Loucy (cell line): ENCODE data around the gene FEM1A.
"Not testable (repeated sequence)": the region's sequence is repeated elsewhere in the genome, so short reads cannot be mapped to it uniquely, and the experiment has no call there.

Experiments
- H2AFZ ChIP-seq: fragments of 200-600 bp; sonication (generic); 2 replicates; pipeline ENCODE4 v1.6.0; 2016; ENCODE audit warnings: antibody characterized with exemption, mild to moderate bottlenecking, low read length, moderate library complexity
- H3F3A ChIP-seq: fragments of 200-600 bp; 2 replicates; pipeline ENCODE4 v1.6.0; 2016; ENCODE audit warnings: antibody characterized with exemption, low read depth, mild to moderate bottlenecking
- H3K27me3 ChIP-seq: fragments of 200-600 bp; sonication (generic); 2 replicates; pipeline ENCODE4 v1.6.1; 2014; ENCODE audit warnings: low read length, mild to moderate bottlenecking; ENCODE audit not compliant: insufficient read depth, poor library complexity, severe bottlenecking
- H3K36me3 ChIP-seq: fragments of 200-600 bp; sonication (generic); 2 replicates; pipeline ENCODE4 v1.6.1; 2016; ENCODE audit warnings: low read length; ENCODE audit not compliant: insufficient read depth
- H3K4me1 ChIP-seq: fragments of 200-600 bp; sonication (generic); 2 replicates; pipeline ENCODE4 v1.5.1; 2014; ENCODE audit warnings: low read length, mild to moderate bottlenecking; ENCODE audit not compliant: insufficient read depth, poor library complexity, severe bottlenecking
- H3K4me2 ChIP-seq: fragments of 200-600 bp; sonication (generic); 2 replicates; pipeline ENCODE4 v1.6.0; 2014; ENCODE audit warnings: antibody characterized with exemption, low read length, low read depth, mild to moderate bottlenecking; ENCODE audit not compliant: poor library complexity, severe bottlenecking
- H3K4me3 ChIP-seq: fragments of 200-600 bp; sonication (generic); 2 replicates; pipeline ENCODE4 v1.5.1; 2014; ENCODE audit warnings: low read length, mild to moderate bottlenecking, mixed read lengths; ENCODE audit not compliant: poor library complexity, severe bottlenecking
- H3K79me2 ChIP-seq: fragments of 200-600 bp; sonication (generic); 2 replicates; pipeline ENCODE4 v1.6.1; 2014; ENCODE audit warnings: low read length; ENCODE audit not compliant: insufficient read depth
- H3K9ac ChIP-seq: fragments of 200-600 bp; sonication (generic); 2 replicates; pipeline ENCODE4 v1.6.0; 2014; ENCODE audit warnings: mild to moderate bottlenecking, low read depth, low read length, moderate library complexity; ENCODE audit not compliant: poor library complexity, severe bottlenecking
- H3K9me2 ChIP-seq: fragments of 200-600 bp; sonication (generic); replicated peaks from 2 replicates; pipeline ENCODE4 v1.6.1; 2016; ENCODE audit warnings: low read depth, low read length, mixed read lengths
- H3K9me3 ChIP-seq: fragments of 200-600 bp; sonication (generic); 2 replicates; pipeline ENCODE4 v1.6.1; 2014; ENCODE audit warnings: mild to moderate bottlenecking, antibody characterized with exemption, low read length, low read depth; ENCODE audit not compliant: insufficient read depth
- H4K20me1 ChIP-seq: fragments of 200-600 bp; sonication (generic); 2 replicates; pipeline ENCODE4 v1.6.0; 2014; ENCODE audit warnings: antibody characterized with exemption, low read length, mild to moderate bottlenecking; ENCODE audit not compliant: insufficient read depth, poor library complexity, severe bottlenecking
- EZH2phosphoT487 ChIP-seq: fragments of 200-600 bp; IDR thresholded peaks from 2 replicates; pipeline ENCODE4 v1.6.1; 2018; ENCODE audit warnings: antibody characterized with exemption, mild to moderate bottlenecking, moderate library complexity, borderline replicate concordance
- TF ChIP-seq, protein P1 (sequence below): fragments of 200-600 bp; sonication (generic); conservative IDR thresholded peaks from 2 replicates; pipeline ENCODE4 v1.5.1; 2014; ENCODE audit warnings: mild to moderate bottlenecking, antibody characterized with exemption, low read length

The FEM1A gene

DNA sequence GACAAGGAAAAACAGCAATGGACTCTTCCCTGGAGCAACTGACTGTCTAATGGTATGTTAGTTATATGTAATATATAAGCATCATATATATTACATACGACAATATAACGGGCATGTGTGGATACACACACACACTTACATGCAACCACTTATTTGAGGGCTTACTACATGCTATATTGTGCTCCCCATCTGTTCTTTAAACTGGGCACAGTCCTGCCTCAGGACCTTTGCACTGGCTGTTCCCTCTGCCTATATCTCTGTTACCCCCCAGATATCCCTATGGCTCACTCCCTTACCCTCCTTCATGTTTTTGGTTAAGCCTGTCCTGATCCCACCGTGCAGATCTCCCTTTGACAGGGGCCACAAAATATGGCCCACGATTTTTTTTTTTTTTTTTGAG lies 29.7 kb downstream of the FEM1A start:
- Histone ChIP-seq H4K20me1 (no peaks in the 10 kb centered on the region), H3K4me2 (no peak overlapping the region), H3K27me3 (no peaks in the 10 kb centered on the region), H3K9me2 (no peaks in the 10 kb centered on the region), H2AFZ (no peak overlapping the region), H3K9ac (no peak overlapping the region), H3K4me3 (no peak overlapping the region), H3K79me2 (no peaks in the 10 kb centered on the region), H3K9me3 (no peaks in the 10 kb centered on the region), H3F3A (no peaks in the 10 kb centered on the region), H3K4me1 (no peaks in the 10 kb centered on the region), H3K36me3 (peaks cover 19% of the 10 kb centered on the region; the same call in 1 of the 2 replicates)
- TF ChIP-seq, protein P1, sequence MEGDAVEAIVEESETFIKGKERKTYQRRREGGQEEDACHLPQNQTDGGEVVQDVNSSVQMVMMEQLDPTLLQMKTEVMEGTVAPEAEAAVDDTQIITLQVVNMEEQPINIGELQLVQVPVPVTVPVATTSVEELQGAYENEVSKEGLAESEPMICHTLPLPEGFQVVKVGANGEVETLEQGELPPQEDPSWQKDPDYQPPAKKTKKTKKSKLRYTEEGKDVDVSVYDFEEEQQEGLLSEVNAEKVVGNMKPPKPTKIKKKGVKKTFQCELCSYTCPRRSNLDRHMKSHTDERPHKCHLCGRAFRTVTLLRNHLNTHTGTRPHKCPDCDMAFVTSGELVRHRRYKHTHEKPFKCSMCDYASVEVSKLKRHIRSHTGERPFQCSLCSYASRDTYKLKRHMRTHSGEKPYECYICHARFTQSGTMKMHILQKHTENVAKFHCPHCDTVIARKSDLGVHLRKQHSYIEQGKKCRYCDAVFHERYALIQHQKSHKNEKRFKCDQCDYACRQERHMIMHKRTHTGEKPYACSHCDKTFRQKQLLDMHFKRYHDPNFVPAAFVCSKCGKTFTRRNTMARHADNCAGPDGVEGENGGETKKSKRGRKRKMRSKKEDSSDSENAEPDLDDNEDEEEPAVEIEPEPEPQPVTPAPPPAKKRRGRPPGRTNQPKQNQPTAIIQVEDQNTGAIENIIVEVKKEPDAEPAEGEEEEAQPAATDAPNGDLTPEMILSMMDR: no peak
- no peak for TF ChIP-seq EZH2phosphoT487

DNA sequence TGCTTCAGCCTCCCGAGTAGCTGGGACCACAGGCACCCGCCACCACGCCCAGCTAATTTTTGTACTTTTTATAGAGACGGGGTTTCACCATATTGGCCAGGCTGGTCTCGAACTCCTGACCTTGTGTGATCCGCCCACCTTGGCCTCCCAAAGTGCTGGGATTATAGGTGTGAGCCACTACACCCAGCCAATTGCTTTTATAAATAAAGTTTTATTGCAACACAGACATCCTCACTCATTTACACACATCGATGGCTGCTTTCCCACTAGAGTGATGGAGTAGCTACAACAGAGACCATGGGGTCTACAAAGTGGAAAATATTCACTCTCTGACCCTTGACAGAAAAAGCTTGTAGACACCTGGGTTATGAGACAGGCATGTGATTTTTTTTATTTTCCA lies 30.8 kb downstream of the FEM1A start:
- H4K20me1 ChIP-seq, H3K36me3 ChIP-seq, H3K9me3 ChIP-seq, H3K4me1 ChIP-seq, H3K27me3 ChIP-seq, H3K4me2 ChIP-seq, H2AFZ ChIP-seq, H3K4me3 ChIP-seq, H3K9ac ChIP-seq, H3F3A ChIP-seq, H3K9me2 ChIP-seq, H3K79me2 ChIP-seq: not testable (repeated sequence)

DNA sequence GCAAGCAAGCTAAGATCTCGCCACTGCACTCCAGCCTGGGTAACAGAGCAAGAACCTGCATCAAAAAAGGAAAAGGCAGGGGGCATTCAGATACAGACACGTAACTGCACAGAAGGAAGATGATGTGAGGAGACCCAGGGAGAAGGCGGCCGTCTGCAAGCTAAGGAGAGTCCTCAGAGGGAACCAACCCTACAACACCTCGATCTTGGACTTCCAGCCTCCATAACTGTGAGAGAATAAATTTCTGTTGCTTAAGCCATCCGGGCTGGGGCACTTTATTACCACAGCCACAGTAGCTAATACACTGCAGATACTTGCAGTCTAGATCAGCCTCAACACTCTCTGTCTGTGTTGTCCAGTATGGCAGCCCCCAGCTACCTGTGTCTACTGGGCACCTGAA lies 32.0 kb downstream of the FEM1A start:
- H3K79me2 ChIP-seq: no peaks in the 10 kb centered on the region
- H3K9me3 ChIP-seq: no peaks in the 10 kb centered on the region
- H3K4me3 ChIP-seq: no peak overlapping the region
- H3F3A ChIP-seq: no peaks in the 10 kb centered on the region
- no peak overlapping the region for H2AFZ ChIP-seq
- no peak overlapping the region for H3K4me2 ChIP-seq
- no peak overlapping the region for H3K9ac ChIP-seq
- no peaks in the 10 kb centered on the region for H3K36me3 ChIP-seq
- TF ChIP-seq EZH2phosphoT487: no peak
- TF ChIP-seq, protein P1: no peak
- H4K20me1 ChIP-seq: peaks cover 3% of the 10 kb centered on the region
- no peaks in the 10 kb centered on the region for H3K9me2 ChIP-seq
- H3K27me3 ChIP-seq: no peaks in the 10 kb centered on the region
- H3K4me1 ChIP-seq: no peaks in the 10 kb centered on the region

DNA sequence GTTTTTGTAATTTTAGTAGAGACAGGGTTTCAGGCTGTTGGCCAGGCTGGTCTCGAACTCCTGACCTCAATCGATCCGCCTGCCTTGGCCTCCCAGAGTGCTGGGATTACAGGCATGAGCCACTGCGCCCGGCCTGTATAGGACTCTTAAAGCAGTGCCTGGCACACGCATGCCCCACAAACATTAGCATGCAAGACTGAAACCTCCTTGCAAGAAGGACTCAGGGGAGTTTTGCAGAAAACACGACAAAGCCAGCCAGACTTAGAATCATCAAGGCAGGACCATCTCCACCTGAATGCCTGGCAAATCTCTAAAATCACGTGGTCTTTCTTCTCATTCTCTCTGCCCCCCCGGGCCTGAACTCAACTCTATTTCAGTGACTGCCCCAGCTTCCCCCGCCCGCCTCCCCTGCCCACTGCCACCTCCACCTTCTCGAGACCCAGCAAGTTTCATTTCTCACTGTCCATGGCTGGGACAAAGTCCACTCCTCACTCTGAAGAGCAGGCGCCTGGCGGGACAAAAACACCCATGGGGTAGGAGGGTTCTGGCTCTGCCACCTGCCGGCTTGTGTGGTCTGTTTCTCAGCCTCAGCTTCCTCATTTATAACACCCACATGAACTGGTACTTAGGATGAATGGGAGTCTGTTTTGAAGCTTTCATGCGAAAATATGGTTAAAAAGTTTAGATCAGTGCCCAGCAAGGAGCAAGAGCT lies 37.6 kb downstream of the FEM1A start:
- TF ChIP-seq, protein P1: peak; percentile 28; the same call in 1 of the 2 replicates
- no peak for TF ChIP-seq EZH2phosphoT487
- peaks cover 19% of the 10 kb centered on the region for H3K79me2 ChIP-seq
- H2AFZ ChIP-seq: no peak overlapping the region
- H3K4me1 ChIP-seq: peaks cover 10% of the 10 kb centered on the region
- no peaks in the 10 kb centered on the region for H3K27me3 ChIP-seq
- no peak overlapping the region for H3K9ac ChIP-seq
- H3K9me2 ChIP-seq: no peaks in the 10 kb centered on the region
- peak overlapping the region; percentile 11 for H3K4me2 ChIP-seq
- H3K4me3 ChIP-seq: peak overlapping the region; percentile 4
- peaks cover 6% of the 10 kb centered on the region for H4K20me1 ChIP-seq
- H3F3A ChIP-seq: 0 out of 2 replicates have a peak, but pooled peaks cover 3% of the 10 kb centered on the region
- H3K9me3 ChIP-seq: no peaks in the 10 kb centered on the region
- no peaks in the 10 kb centered on the region for H3K36me3 ChIP-seq
